HG03571 (cell line): Measurements from ENCODE around the gene OR8B8.
A peak's percentile ranks its signal among the peaks of the same experiment; 100 is the strongest.
"Not testable (repeated sequence)": the region's sequence is repeated elsewhere in the genome, so short reads cannot be mapped to it uniquely, and the experiment has no call there.

Source experiments
- ATAC-seq: cut with Tn5 transposase; IDR thresholded peaks from one replicate; pipeline ENCODE4 v1.9.1; 2021; ENCODE audit not compliant: unreplicated experiment

OR8B8 gene

DNA sequence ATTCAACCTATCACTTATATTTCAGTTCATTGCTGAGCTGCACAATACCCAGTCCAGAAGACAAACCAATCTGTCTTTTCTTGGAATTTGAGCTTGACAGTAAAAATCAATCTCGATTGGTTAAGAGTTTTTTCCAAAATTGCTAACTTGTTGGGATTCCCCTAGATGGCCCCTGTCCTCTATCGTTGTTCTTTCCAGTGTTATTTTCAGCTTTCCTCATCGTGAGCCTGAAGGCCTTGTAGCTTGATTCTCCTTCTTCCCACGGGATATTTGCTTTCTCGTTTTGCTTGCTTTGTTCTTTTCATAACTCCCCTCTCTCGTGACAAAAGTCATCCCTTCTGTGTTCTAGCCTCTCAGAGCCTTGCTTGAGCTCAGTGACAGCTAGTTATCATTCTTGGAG is 3.1 kb downstream of the OR8B8 start:
- ATAC-seq: no peak

DNA sequence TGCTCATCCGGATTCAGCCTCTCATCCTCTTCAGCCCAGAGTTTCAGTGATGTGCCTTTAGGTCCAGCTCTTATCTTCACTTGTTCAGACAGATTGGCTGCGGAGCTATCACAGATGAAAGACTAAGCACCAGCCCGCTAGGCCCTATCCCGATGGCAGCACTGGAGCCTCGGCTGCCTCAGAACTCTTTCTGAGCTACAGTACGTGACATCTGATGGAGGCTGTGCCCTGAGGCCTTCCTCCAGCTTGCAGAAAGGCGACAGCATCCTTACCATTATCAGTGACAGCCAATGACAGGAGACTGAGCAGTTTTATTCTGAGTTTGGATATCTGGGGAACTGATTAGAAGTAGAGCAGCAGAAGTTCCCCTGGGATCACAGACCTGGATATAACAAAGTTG is 4.0 kb downstream of the OR8B8 start:
- no peak for ATAC-seq

- no peak for ATAC-seq
Observed at GRCh38 chr11:124441081-124441480, 4.4 kb downstream of the OR8B8 start.

GRCh38 chr11:124440608-124441007 is 4.9 kb downstream of the OR8B8 start:
- no peak for ATAC-seq

DNA sequence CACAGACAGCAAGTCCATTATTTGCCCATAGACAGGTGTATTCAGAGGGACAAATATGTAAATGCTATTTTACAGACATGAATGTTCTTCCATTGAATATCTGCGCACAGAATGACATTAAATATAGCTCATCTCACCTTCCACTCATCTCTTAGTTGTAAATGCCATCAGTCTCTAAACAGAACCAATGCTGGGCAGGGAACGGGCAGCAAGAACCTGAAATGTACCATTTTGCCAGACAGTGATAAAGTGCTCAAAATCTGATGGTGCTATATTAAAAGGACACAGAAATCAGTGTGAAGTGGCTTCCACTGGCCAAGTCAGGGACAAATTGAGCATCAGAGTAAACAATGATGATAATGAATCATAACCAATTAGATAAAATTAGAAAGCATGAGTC is 10.8 kb downstream of the OR8B8 start:
- ATAC-seq: no peak

DNA sequence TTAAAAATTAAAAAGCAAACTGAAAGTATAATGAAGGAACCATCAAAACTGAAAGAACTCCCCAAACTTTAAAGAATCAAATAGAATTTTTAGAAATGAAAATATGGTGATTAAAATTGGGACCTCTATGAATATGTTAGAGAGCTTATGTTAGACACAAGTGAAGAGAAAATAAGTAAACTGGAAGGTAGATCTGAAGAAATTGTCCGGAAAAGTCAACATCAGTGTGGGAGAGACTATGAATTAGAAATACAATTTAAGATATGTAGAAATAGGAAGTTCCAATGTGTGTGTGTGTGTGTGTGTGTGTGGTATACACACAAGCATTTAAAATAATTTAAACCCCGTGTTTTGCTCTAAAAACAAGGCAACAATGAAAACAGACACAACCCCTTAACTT is 15.9 kb downstream of the OR8B8 start:
- ATAC-seq: no peak

DNA sequence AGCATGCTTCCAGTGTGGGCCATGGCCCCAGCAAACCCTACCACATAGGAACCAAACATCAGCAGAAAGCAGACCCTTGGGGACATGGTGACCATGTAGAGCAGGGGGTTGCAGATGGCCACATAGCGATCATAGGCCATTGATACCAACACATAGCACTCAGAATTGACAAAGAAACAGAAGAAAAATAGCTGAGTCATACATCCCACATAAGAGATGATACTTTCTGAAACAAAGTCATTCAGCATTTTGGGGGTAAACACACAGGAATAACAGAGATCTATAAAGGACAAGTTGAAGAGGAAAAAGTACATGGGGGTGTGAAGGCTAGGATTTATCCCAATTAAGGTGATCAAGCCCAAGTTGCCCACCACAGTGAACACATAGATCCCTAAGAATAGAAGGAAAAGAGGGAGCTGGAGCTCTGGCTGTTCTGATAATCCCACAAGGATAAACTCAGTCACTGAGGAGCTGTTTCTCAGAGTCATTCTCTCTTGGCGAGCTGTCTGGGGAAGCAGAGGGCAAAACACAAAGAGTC is 21.0 kb downstream of the OR8B8 start, which contains the start of gene OR8B4:
TSS of gene OR8B4 (minus strand) at position 488 of the 538 bp plus-strand sequence. CDS start at position 488, 0 bp downstream.
- no peak for ATAC-seq

DNA sequence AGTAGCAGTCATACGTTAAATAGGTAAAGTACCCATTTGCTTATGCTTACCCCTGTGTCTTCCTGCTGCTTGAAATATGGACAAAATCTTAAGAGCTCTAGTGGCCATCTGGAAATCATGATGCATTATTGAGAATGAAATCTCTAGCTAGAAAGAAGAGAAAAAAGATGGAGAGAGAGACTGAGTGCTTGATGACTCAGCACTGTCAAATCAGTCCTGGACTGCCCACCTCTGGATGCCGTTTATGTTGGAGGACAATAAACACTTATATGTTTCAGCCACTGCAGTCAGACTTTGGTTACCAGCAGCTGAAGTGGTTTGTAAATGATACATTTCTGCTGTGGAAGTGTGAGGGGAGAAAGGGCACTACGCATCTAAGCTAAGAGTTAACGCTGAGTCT is 24.5 kb downstream of the OR8B8 start:
- no peak for ATAC-seq

- no peak for ATAC-seq
Observed at GRCh38 chr11:124415356-124415923, 30.1 kb downstream of the OR8B8 start.

GRCh38 chr11:124409906-124410305 is 35.6 kb downstream of the OR8B8 start:
- no peak for ATAC-seq

GRCh38 chr11:124405581-124405980 is 39.9 kb downstream of the OR8B8 start:
- no peak for ATAC-seq

DNA sequence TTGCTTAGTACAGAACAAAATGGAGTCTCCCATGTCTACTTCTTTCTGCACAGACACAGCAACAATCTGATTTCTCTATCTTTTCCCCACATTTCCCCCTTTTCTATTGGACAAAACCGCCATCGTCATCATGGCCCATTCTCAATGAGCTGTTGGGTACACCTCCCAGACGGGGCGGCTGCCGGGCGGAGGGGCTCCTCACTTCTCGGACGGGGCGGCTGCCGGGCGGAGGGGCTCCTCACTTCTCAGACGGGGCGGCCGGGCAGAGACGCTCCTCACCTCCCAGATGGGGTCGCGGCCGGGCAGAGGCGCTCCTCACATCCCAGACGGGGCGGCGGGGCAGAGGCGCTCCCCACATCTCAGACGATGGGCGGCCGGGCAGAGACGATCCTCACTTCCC is 42.3 kb downstream of the OR8B8 start:
- ATAC-seq: not testable (repeated sequence)

- peak; percentile 92 for ATAC-seq
Observed at GRCh38 chr11:124402326-124402922, 43.1 kb downstream of the OR8B8 start.

GRCh38 chr11:124398924-124399323 is 46.6 kb downstream of the OR8B8 start, which contains the start of gene OR8B3:
Gene OR8B3 (minus strand): TSS chr11:124399024. CDS start chr11:124397351, 1,673 bp downstream.
- ATAC-seq: no peak

DNA sequence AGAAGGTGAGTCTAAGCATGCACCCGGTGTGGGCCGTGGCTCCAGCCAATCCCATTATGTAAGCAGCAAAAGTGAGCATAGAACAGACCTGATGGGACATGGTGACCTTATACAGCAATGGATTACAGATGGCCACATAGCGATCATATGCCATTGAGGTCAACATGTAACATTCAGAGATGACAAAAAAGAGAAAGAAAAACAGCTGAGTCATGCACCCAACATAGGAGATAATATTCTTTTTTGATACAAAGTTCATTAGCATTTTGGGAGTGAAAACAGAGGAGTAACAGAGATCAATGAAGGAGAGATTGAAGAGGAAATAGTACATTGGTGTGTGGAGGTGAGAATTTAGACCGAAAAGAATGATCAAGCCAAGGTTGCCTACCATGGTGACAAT is 48.6 kb downstream of the OR8B8 start:
- ATAC-seq: not testable (repeated sequence)

DNA sequence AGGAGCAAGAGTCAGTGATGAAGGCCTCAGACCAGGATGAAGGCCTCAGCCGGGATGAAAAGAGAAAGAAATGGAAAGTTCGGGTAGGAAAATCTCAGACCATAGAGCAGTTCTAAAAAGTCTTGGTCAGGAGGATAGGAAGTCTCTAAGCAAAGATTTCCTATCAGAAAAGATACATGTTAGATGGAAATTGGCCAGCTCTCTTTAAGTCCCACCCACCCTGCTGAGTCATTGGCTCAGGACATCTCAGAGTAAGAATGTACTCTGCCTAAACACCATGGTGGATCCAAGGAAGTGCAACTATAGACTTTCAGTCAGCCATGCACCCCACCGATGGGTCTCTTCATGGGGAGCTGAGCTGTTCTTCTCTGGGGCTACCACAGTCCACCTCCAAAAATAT is 51.1 kb downstream of the OR8B8 start:
- ATAC-seq: no peak
